IMR-90 (cell line): ENCODE data around the gene FFAR3. TPM values are rescaled to one million over a fixed set of nuclear protein-coding genes. Genes with fewer than 3 reads are reported as not detected.

Experiments used
- ATAC-seq: fragments of 200-7000 bp; cut with Tn5 transposase; 2 replicates; pipeline ENCODE4 v1.9.1; 2020; ENCODE audit warnings: low read depth, mild to moderate bottlenecking, moderate library complexity
- BruUV-seq: library from RNA; stranded (reverse); fragments of 400-500 nt; replicated peaks from 2 replicates; lab custom pipeline; 2021; lab: Mats Ljungman, UMichigan
- CTCF ChIA-PET: fragments of 300-600 bp; formaldehyde crosslinking; extraction: SDS; loops from one replicate; lab custom pipeline; 2021; ENCODE audit warnings: antibody characterized with exemption; lab: Yijun Ruan, JAX
- POLR2A ChIA-PET: fragments of 300-600 bp; sonication (Branson Sonifier 250); formaldehyde crosslinking; loops from one replicate; lab custom pipeline; 2022; ENCODE audit warnings: antibody characterized with exemption; ENCODE audit not compliant: unreplicated experiment; lab: Charles Lee
- DNase-seq: peaks from one replicate; pipeline ENCODE4 v3.0.0; 2013
- H2AFZ ChIP-seq: replicated peaks from 2 replicates; pipeline ENCODE3; 2013; ENCODE audit warnings: low read length, mild to moderate bottlenecking; ENCODE audit not compliant: poor library complexity
- H2AK5ac ChIP-seq: 2 replicates; pipeline ENCODE4 v1.6.1; 2013; ENCODE audit warnings: low read depth, low read length, inconsistent platforms
- H2AK9ac ChIP-seq: replicated peaks from 2 replicates; pipeline ENCODE3; 2013; ENCODE audit warnings: mild to moderate bottlenecking, low read depth, low read length, moderate library complexity; ENCODE audit not compliant: poor library complexity
- H2BK120ac ChIP-seq: 2 replicates; pipeline ENCODE4 v1.6.1; 2013; ENCODE audit warnings: low read depth, low read length, inconsistent platforms
- H2BK15ac ChIP-seq: 3 replicates; pipeline ENCODE4 v1.6.1; 2013; ENCODE audit warnings: low read depth, low read length, inconsistent platforms
- H2BK20ac ChIP-seq: 2 replicates; pipeline ENCODE4 v1.6.1; 2013; ENCODE audit warnings: low read depth, mild to moderate bottlenecking, inconsistent platforms, low read length, moderate library complexity
- H2BK5ac ChIP-seq: 2 replicates; pipeline ENCODE4 v1.6.1; 2013; ENCODE audit warnings: mild to moderate bottlenecking, low read depth, low read length, inconsistent platforms; ENCODE audit not compliant: poor library complexity, severe bottlenecking
- H3K14ac ChIP-seq: replicated peaks from 2 replicates; pipeline ENCODE4 v1.6.1; 2013; ENCODE audit warnings: low read depth, low read length, inconsistent platforms
- H3K18ac ChIP-seq: 2 replicates; pipeline ENCODE4 v1.6.1; 2013; ENCODE audit warnings: low read depth, low read length, control low read depth
- H3K23ac ChIP-seq: 2 replicates; pipeline ENCODE4 v1.6.1; 2013; ENCODE audit warnings: low read depth, low read length, inconsistent platforms
- H3K27ac ChIP-seq: 2 replicates; pipeline ENCODE4 v1.5.1; 2013; ENCODE audit warnings: mild to moderate bottlenecking, control low read depth, low read length; ENCODE audit not compliant: insufficient read depth
- H3K27me3 ChIP-seq: 2 replicates; pipeline ENCODE4 v1.6.1; 2013; ENCODE audit warnings: low read length; ENCODE audit not compliant: control insufficient read depth, insufficient read depth
- H3K36me3 ChIP-seq: 2 replicates; pipeline ENCODE4 v1.6.1; 2013; ENCODE audit warnings: low read length, mixed read lengths; ENCODE audit not compliant: control insufficient read depth, insufficient read depth
- H3K4ac ChIP-seq: 2 replicates; pipeline ENCODE4 v1.6.1; 2013; ENCODE audit warnings: low read depth, low read length, inconsistent platforms
- H3K4me1 ChIP-seq: 2 replicates; pipeline ENCODE4 v1.6.1; 2013; ENCODE audit warnings: low read length, mixed read lengths; ENCODE audit not compliant: control insufficient read depth, insufficient read depth
- H3K4me2 ChIP-seq: 2 replicates; pipeline ENCODE4 v1.6.1; 2013; ENCODE audit warnings: low read depth, mild to moderate bottlenecking, control low read depth, low read length, moderate library complexity
- H3K4me3 ChIP-seq: 2 replicates; pipeline ENCODE4 v1.5.1; 2013; ENCODE audit warnings: low read depth, mild to moderate bottlenecking, control low read depth, low read length, moderate library complexity; ENCODE audit not compliant: insufficient read depth
- H3K56ac ChIP-seq: 2 replicates; pipeline ENCODE4 v1.6.1; 2013; ENCODE audit warnings: low read length, inconsistent platforms; ENCODE audit not compliant: insufficient read depth; ENCODE audit errors: extremely low read depth
- H3K79me1 ChIP-seq, 2 experiments: 2 replicates each; pipeline ENCODE4 v1.6.1; 2013; ENCODE audit warnings: low read length in 2 of 2, inconsistent platforms in 1 of 2, low read depth in 1 of 2
- H3K9ac ChIP-seq: 2 replicates; pipeline ENCODE4 v1.6.1; 2013; ENCODE audit warnings: low read depth, low read length, control low read depth
- H3K9me1 ChIP-seq: 2 replicates; pipeline ENCODE4 v1.6.1; 2013; ENCODE audit warnings: low read length, inconsistent platforms; ENCODE audit not compliant: insufficient read depth
- H3K9me3 ChIP-seq: 2 replicates; pipeline ENCODE4 v1.6.1; 2013; ENCODE audit warnings: low read length; ENCODE audit not compliant: control insufficient read depth, insufficient read depth
- H4K20me1 ChIP-seq: 2 replicates; pipeline ENCODE4 v1.6.1; 2013; ENCODE audit warnings: low read length, inconsistent platforms; ENCODE audit not compliant: insufficient read depth
- H4K5ac ChIP-seq: 2 replicates; pipeline ENCODE4 v1.6.1; 2013; ENCODE audit warnings: mild to moderate bottlenecking, low read depth, low read length, control low read depth
- H4K8ac ChIP-seq, 2 experiments: 2 replicates each; pipeline ENCODE4 v1.6.1; 2013; ENCODE audit warnings: low read depth in 2 of 2, low read length in 2 of 2, control low read depth in 1 of 2, inconsistent platforms in 1 of 2
- H4K91ac ChIP-seq: 2 replicates; pipeline ENCODE4 v1.6.1; 2013; ENCODE audit warnings: low read depth, low read length, inconsistent platforms; ENCODE audit not compliant: insufficient read depth
- CEBPB ChIP-seq: IDR thresholded peaks from 2 replicates; pipeline ENCODE4 v1.6.1; 2012; ENCODE audit warnings: low read depth, low read length, improper control_type of control experiment
- ELK1 ChIP-seq: fragments of 150-350 bp; IDR thresholded peaks from 2 replicates; pipeline ENCODE4 v1.6.1; 2016; ENCODE audit warnings: low read depth, mild to moderate bottlenecking, low read length, moderate library complexity, borderline replicate concordance
- FOS ChIP-seq: fragments of 150-350 bp; IDR thresholded peaks from 2 replicates; pipeline ENCODE4 v1.6.1; 2016; ENCODE audit warnings: low read depth, low read length
- MAFK ChIP-seq: IDR thresholded peaks from 2 replicates; pipeline ENCODE4 v1.6.1; 2012; ENCODE audit warnings: low read depth, low read length, improper control_type of control experiment
- MAZ ChIP-seq: IDR thresholded peaks from 2 replicates; pipeline ENCODE4 v1.6.1; 2012; ENCODE audit warnings: low read depth, mild to moderate bottlenecking, low read length, improper control_type of control experiment, moderate library complexity, borderline replicate concordance
- MXI1 ChIP-seq: IDR thresholded peaks from 2 replicates; pipeline ENCODE4 v1.6.1; 2012; ENCODE audit warnings: low read depth, mild to moderate bottlenecking, low read length, moderate library complexity, borderline replicate concordance
- NFE2L2 ChIP-seq: fragments of 150-350 bp; IDR thresholded peaks from 2 replicates; pipeline ENCODE4 v1.6.1; 2016; ENCODE audit warnings: low read depth, mild to moderate bottlenecking, low read length
- POLR2A ChIP-seq: IDR thresholded peaks from 2 replicates; pipeline ENCODE4 v1.6.1; 2012; ENCODE audit warnings: mild to moderate bottlenecking, low read depth, low read length
- RAD21 ChIP-seq: IDR thresholded peaks from 2 replicates; pipeline ENCODE4 v1.6.1; 2012; ENCODE audit warnings: low read length, improper control_type of control experiment
- RCOR1 ChIP-seq: IDR thresholded peaks from 2 replicates; pipeline ENCODE4 v1.6.1; 2012; ENCODE audit warnings: mild to moderate bottlenecking, low read length, improper control_type of control experiment; ENCODE audit not compliant: insufficient replicate concordance
- RFX5 ChIP-seq: IDR thresholded peaks from 2 replicates; pipeline ENCODE4 v1.8.0; 2012; ENCODE audit warnings: low read depth, mild to moderate bottlenecking, low read length, moderate library complexity
- SMC3 ChIP-seq: fragments of 150-350 bp; IDR thresholded peaks from 2 replicates; pipeline ENCODE4 v1.6.1; 2016; ENCODE audit warnings: low read depth, mild to moderate bottlenecking, antibody characterized with exemption, low read length, moderate library complexity
- USF2 ChIP-seq: fragments of 150-350 bp; IDR thresholded peaks from 2 replicates; pipeline ENCODE4 v1.6.1; 2017; ENCODE audit warnings: mild to moderate bottlenecking, antibody characterized with exemption, low read length, low read depth
- WGBS, 2 experiments: methylation state at CpG; one replicate each; pipeline versions ENCODE4 v1.1.5 to v1.1.7; 2013; ENCODE audit warnings: missing lambda C conversion rate in 2 of 2; ENCODE audit not compliant: insufficient read length in 1 of 2; ENCODE audit errors: extremely low coverage in 2 of 2; 5-methylcytosine and 5-hydroxymethylcytosine counted together
- dilution Hi-C: fragments of 300-500 bp; cut with HindIII; formaldehyde crosslinking; loops from one replicate; pipeline ENCODE4 v1.14.3; 2018; ENCODE audit warnings: low sequenced_read_pairs; ENCODE audit not compliant: unreplicated experiment
- in situ Hi-C: fragments of 300-500 bp; cut with MboI; formaldehyde crosslinking; loops from 3 replicates; pipeline ENCODE4 v1.14.3; 2019; ENCODE audit warnings: low sequenced_read_pairs, inconsistent platforms, mixed read lengths
- intact Hi-C: fragments of 100-400 bp; cut with micrococcal nuclease; formaldehyde crosslinking; loops from 2 replicates; pipeline ENCODE4 v1.10.0; 2022
- polyA plus RNA-seq, 3 experiments: library from polyadenylated mRNA; depleted of rRNA; stranded (reverse); fragments of >200 nt; gene quantifications; 2 replicates each; pipeline ENCODE4 v1.2.3, GENCODE V29; 2012; ENCODE audit warnings: low replicate concordance in 1 of 3
- total RNA-seq: library from RNA; depleted of rRNA; stranded (reverse); fragments of >200 nt; gene quantifications from 2 replicates; pipeline ENCODE4 v1.2.3, GENCODE V29; 2012

Gene FFAR3
- total and polyA plus RNA-seq, 2 of the 4 experiments (the other 2 are of a cell fraction): not detected

GRCh38 chr19:35398570-35398969 lies 40.3 kb downstream of the FFAR3 start:
- Histone ChIP-seq H4K20me1 (no peaks in the 10 kb centered on the region), H3K9ac (no peak overlapping the region), H4K8ac (no peak overlapping the region), H3K4me2 (no peak overlapping the region), H3K9me3 (no peaks in the 10 kb centered on the region), H2AFZ (no peak overlapping the region), H2AK9ac (no peak overlapping the region), H2BK120ac (no peak overlapping the region), H3K4me3 (no peak overlapping the region), H3K27me3 (peaks cover 1% of the 10 kb centered on the region; the same call in 1 of the 2 replicates), H3K23ac (no peak overlapping the region), H3K4me1 (no peaks in the 10 kb centered on the region), H3K4ac (no peak overlapping the region), H2AK5ac (no peak overlapping the region), H3K36me3 (no peaks in the 10 kb centered on the region), H4K5ac (no peak overlapping the region), H3K9me1 (no peaks in the 10 kb centered on the region), H2BK20ac (no peak overlapping the region), H4K91ac (no peak overlapping the region), H2BK5ac (no peak overlapping the region), H3K14ac (no peak overlapping the region), H3K27ac (no peak overlapping the region), H2BK15ac (no peak overlapping the region), H3K79me1 (no peaks in the 10 kb centered on the region), H3K56ac (no peak overlapping the region), H3K18ac (no peak overlapping the region)
- dilution Hi-C loops: no loop called here
- ATAC-seq (no peak), DNase-seq (no peak)
- BruUV-seq: no TSS peak
- in situ Hi-C loops: no loop called here
- CTCF ChIA-PET: interaction anchor here (0.7 kb wide), 1 partner anchor 244 kb away, joined by 3 read pairs; no protein-coding TSS in a partner anchor
- intact Hi-C loops: no loop called here
- POLR2A ChIA-PET: no interaction called here
- WGBS, 2 experiments: 47% methylated on average over 3 of the region's 12 CpGs; no CpG with 5 or more reads in 1 of the 2 experiments
- no peak for TF ChIP-seq SMC3
- no peak for TF ChIP-seq CEBPB
- TF ChIP-seq USF2: no peak
- no peak for TF ChIP-seq FOS
- TF ChIP-seq MAFK: no peak
- TF ChIP-seq NFE2L2: no peak
- TF ChIP-seq ELK1: no peak
- TF ChIP-seq POLR2A: no peak
- TF ChIP-seq RAD21: no peak
- TF ChIP-seq RFX5: no peak
- no peak for TF ChIP-seq MAZ
- no peak for TF ChIP-seq RCOR1
- no peak for TF ChIP-seq MXI1
